HL-60/S4 treated with retinoic acid at 250 ng/mL for 4 days and 3 days (cell line): Measurements from ENCODE around the gene ECHS1.

Experiments used
- in situ Hi-C: fragments of 300-500 bp; cut with MboI; formaldehyde crosslinking; loops from 2 replicates; pipeline ENCODE4 v1.7.0; 2022; ENCODE audit warnings: low sequenced_read_pairs

Gene ECHS1

DNA sequence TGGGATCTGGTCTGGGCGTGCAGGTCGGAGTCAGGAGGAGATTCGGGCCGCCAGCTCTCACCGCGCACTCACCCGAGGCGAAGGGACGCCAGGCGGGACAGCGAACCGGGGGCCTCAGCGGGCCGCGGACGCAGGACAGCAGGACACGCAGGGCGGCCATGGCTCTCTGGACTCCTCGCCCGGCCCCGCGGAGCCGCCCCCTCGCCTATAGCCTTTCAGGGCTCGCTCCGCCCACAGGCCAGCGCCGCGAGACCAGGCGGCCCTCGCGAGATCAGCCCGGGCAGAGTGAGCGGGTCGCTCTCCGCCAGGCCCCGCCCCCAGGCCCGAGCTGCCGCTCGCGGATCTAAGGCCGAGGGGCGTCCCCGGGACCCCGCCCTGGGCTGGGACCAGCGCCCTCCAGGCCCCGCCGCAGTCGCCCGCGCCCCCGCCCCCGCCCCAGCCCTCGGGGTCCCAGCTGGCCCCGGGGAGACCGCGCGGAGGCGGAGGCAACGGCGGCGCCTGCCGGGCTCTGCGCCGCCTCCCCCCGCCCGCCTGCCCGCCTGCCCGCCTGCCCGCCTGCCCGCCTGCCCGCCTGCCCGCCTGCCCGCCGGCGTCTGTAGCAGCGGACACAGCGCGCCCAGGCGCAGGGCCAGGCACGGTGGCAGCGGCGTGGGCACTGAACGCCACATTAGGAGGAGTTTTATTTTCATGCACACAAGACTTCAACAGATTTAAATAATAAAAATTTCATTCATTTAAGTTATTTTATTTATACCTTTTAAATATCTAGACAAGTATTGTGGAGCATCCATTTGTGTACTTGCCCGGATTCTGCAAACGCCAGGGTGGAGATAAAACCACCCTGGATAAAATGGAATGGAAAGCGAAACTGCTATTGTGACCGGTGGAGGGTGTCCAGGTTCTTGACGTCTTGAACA, at the start of gene ECHS1:
TSS of gene ECHS1 (minus strand) at position 181 of the 917 bp plus-strand sequence. CDS start at position 160, 21 bp downstream.
- in situ Hi-C loops: no loop called here

- in situ Hi-C loops: no loop called here
These were observed 49.2 kb upstream of the ECHS1 start for GRCh38 chr10:133422223-133422806.

- in situ Hi-C loops: no loop called here
These were observed 48.4 kb upstream of the ECHS1 start for GRCh38 chr10:133421336-133422222.

GRCh38 chr10:133420579-133420978, 47.4 kb upstream of the ECHS1 start:
- in situ Hi-C loops: no loop called here

- in situ Hi-C loops: no loop called here
These were observed 46.9 kb upstream of the ECHS1 start for GRCh38 chr10:133420028-133420427.

- in situ Hi-C loops: loop anchor here (10.0 kb wide), 1 partner anchor 155 kb away; no protein-coding TSS in a partner anchor
These were observed 46.2 kb upstream of the ECHS1 start for GRCh38 chr10:133419211-133419950.

GRCh38 chr10:133418289-133418993, 45.3 kb upstream of the ECHS1 start:
- in situ Hi-C loops: loop anchor here (10.0 kb wide), 1 partner anchor 156 kb away; no protein-coding TSS in a partner anchor

DNA sequence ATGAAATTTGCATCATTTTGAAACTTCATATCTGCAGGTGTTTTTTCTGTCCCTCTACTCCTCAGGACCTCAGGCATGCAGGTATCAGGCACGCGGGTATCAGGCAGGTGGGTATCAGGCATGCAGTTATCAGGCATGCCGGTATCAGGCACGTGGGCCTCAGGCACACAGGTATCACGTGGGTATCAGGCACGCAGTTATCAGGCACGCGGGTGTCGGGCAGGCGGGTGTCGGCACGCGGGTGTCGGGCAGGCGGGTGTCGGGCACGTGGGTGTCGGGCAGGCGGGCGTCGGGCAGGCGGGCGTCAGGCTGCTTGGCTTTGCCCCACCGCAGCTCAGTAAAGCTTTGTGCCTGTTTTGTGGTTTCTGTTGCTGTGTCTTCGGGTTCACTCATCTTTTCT, 42.6 kb upstream of the ECHS1 start:
- in situ Hi-C loops: loop anchor here (10.0 kb wide), 1 partner anchor 159 kb away; no protein-coding TSS in a partner anchor

DNA sequence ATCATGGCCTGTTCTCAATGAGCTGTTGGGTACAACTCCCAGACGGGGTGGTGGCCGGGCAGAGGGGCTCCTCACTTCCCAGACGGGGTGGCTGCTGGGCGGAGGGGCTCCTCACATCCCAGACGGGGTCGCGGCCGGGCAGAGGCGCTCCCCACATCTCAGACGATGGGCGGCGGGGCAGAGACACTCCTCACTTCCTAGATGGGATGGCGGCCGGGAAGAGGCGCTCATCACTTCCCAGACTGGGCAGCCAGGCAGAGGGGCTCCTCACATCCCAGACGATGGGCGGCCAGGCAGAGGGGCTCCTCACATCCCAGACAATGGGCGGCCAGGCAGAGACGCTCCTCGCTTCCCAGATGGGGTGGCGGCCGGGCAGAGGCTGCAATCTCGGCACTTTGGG, 41.2 kb upstream of the ECHS1 start:
- in situ Hi-C loops: loop anchor here (10.0 kb wide), 1 partner anchor 160 kb away; no protein-coding TSS in a partner anchor

DNA sequence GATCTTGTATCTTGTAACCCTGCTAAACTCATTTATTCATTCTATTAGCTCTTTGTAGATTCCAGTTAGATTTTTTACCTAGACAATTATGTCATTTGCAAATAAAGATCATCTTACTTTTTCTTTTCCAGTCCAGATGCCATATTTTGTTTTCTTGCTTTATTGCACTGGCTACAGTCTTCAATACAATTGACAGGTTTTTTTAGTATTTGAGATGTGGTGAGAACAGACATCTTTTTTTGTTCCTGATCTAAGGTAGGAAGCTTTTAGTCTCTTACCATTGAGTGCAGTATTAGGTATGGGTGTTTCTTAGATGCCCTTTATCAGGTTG, 39.2 kb upstream of the ECHS1 start:
- in situ Hi-C loops: loop anchor here (10.0 kb wide), 1 partner anchor 162 kb away; no protein-coding TSS in a partner anchor

DNA sequence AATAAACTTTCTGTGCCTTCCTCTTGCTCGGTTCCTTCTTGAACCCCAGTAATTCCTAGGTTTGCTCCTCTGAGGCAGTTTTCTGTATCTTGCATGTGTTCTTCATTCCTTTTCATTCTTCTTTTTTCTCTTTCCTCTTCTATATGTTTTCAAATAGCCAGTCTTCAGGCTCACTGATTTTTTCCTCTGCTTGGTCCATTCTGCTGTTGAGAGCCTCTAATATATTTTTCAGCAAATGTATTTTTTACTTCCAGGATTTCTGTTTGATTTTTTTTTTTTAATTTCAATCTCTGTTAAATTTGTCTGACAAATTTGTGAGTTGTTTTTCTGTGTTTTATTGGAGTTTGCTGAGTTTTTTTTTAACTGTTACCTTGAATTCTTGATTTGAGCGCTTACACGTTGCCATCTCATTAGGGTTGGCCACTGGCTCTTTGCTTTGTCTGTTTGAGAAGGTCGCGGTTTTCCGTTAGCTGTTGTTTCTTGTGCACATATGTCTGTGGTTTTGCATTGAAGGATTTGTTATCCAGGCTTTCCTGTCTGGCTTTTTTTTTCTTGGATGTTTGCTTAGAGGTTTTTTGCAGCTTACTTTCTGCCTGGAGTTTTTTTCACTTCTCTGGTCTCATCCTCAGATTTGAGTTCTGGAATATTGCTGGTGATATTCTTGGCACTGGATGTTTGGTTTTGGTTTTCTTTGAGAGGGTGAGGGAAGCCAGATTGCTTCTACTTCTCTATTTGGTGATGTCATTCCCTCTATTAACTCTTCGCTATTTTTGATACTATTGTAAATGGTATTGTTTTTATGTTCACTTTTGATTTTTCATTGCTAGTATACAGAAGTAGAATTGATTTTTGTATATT, 38.6 kb upstream of the ECHS1 start:
- in situ Hi-C loops: loop anchor here (10.0 kb wide), 1 partner anchor 163 kb away; no protein-coding TSS in a partner anchor

DNA sequence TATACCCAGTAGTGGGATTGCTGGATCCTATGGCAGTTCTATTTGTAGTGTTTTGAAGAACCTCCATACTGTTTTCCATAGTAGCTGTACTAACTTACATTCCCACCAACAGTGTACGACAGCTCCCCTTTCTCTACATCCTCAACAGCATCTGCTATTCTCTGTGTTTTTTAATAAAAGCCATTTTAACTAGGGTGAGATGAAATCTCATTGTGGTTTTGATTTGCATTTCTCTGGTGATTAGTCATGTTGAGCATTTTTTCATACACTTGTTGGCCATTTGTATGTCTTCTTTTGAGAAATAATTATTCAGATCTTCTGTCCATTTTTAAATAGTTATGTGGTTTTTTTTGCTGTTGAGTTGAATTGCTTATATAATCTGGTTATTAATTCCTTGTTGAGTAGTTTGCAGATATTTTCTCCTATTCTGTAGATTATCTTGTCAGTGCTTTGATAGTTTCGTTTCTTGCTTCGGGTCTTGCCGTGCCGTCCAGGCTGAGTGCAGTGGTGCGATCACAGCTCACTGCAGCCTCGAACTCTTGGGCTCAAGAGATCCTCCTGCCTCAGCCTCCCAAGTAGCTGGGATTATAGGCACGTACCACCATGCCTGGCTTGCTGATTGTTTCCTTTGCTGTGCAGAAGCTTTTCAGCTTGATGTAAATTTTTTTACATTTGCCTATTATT, 32.8 kb upstream of the ECHS1 start:
- in situ Hi-C loops: no loop called here

DNA sequence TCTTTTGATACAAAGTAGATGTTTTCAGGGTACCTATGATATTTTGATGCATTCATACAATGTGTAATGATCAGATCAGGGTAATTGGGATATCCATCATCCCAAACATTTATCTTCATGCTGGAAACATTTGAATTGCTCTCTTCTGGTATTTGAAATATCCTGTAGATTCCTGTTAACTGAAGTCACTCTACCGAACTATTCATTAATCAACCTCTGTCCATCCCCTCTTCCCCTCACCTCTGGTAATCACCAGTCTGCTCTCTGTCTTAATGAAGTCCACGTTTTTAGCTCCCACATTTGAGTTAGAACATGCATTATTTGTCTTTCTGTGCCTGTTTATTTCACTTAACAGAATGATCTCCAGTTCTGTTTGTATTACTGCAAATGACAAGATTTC, 32.1 kb upstream of the ECHS1 start:
- in situ Hi-C loops: no loop called here

DNA sequence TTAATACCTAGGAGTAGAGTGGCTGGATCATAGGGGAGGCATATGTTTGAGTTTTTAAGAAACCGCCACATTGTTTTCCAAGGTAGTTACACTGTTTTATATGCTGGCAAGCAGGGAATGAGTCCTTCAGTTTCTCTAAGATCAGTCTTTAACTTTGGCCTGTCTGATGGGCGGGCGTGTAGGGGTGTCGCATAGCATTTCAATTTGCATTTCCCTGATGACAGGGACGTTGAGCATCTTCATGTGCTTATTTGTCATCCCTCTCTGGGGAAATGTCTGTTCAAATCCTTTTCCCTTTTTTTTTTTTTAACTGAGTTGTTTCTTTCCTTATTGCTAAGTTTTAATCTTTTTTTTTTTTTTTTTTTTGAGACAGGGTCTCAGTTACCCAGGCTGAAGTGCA, 30.6 kb upstream of the ECHS1 start:
- in situ Hi-C loops: no loop called here

GRCh38 chr10:133403359-133403758, 30.2 kb upstream of the ECHS1 start:
- in situ Hi-C loops: no loop called here

GRCh38 chr10:133401981-133402725, 29.0 kb upstream of the ECHS1 start:
- in situ Hi-C loops: no loop called here

DNA sequence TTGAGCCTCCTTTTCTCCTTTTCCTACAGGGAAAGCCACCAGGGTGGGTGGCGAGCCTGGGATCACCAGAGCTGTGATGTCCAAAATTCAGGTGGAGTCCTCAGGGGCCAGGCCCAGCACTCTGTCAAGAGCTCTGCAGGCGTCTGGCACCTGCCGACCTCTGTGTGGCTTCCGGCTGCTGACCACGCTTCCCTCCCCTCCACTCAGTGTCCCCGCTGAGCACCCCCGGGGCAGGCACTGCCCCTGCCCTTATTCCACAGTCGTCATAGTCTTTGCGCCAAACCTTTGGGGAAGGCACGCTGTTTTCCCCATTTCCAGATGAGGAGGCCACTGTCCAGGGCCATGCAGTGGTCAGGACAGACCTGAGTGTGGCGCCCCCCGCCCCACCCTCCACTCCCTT, 28.3 kb upstream of the ECHS1 start:
- in situ Hi-C loops: no loop called here
